Inflammatory macrophage treated with lipopolysaccharide for 1 hour (primary cell): ENCODE data around the gene SYNJ2.

Source experiments
- DNase-seq, 2 donors: peaks; one replicate each; pipeline ENCODE4 v3.0.0-alpha.2; 2020 to 2022

SYNJ2 gene

GRCh38 chr6:158086504-158087223 lies 105.0 kb downstream of the SYNJ2 start:
- peak in 1 of 2 donors; percentile 49 for DNase-seq

- no peak for DNase-seq
These were observed 105.7 kb downstream of the SYNJ2 start for GRCh38 chr6:158087224-158087867.

- no peak for DNase-seq
These were observed 111.1 kb downstream of the SYNJ2 start for GRCh38 chr6:158092806-158093205.

- DNase-seq: no peak
These were observed 113.4 kb downstream of the SYNJ2 start for GRCh38 chr6:158095031-158095430.

GRCh38 chr6:158095671-158096070 lies 114.0 kb downstream of the SYNJ2 start:
- DNase-seq: no peak

- DNase-seq: no peak
These were observed 121.6 kb downstream of the SYNJ2 start for GRCh38 chr6:158103228-158103627.

GRCh38 chr6:158104696-158105095 lies 123.0 kb downstream of the SYNJ2 start:
- no peak for DNase-seq

GRCh38 chr6:158109748-158110147 lies 128.1 kb downstream of the SYNJ2 start:
- no peak for DNase-seq

- no peak for DNase-seq
These were observed 129.3 kb downstream of the SYNJ2 start for GRCh38 chr6:158110986-158111385.

GRCh38 chr6:158111987-158112386 lies 130.3 kb downstream of the SYNJ2 start:
- no peak for DNase-seq

GRCh38 chr6:158113802-158114201 lies 132.1 kb downstream of the SYNJ2 start:
- DNase-seq: no peak

- no peak for DNase-seq
These were observed 133.4 kb downstream of the SYNJ2 start for GRCh38 chr6:158115102-158115501.

GRCh38 chr6:158115508-158115907 lies 133.8 kb downstream of the SYNJ2 start:
- no peak for DNase-seq

GRCh38 chr6:158118886-158119285 lies 137.2 kb downstream of the SYNJ2 start:
- no peak for DNase-seq

GRCh38 chr6:158121335-158121734 lies 139.7 kb downstream of the SYNJ2 start:
- DNase-seq: peak in 1 of 2 donors; percentile 11

GRCh38 chr6:158122048-158122447 lies 140.4 kb downstream of the SYNJ2 start:
- DNase-seq: no peak

GRCh38 chr6:158124288-158124687 lies 142.6 kb downstream of the SYNJ2 start:
- no peak for DNase-seq

- no peak for DNase-seq
These were observed 143.6 kb downstream of the SYNJ2 start for GRCh38 chr6:158125271-158125670.

- DNase-seq: peak; percentile 5 to 29
These were observed 150.3 kb downstream of the SYNJ2 start for GRCh38 chr6:158131926-158132325.

GRCh38 chr6:158142789-158143188 lies 161.1 kb downstream of the SYNJ2 start:
- no peak for DNase-seq

- peak in 1 of 2 donors; percentile 30 for DNase-seq
These were observed 162.0 kb downstream of the SYNJ2 start for GRCh38 chr6:158143700-158144099.
